GM23248 (cell line): ENCODE data around the gene ARMC7.

Experiments used
- EZH2 ChIP-seq: fragments of 200-600 bp; sonication (generic); IDR thresholded peaks from 2 replicates; pipeline ENCODE4 v1.6.1; 2018; ENCODE audit warnings: antibody characterized with exemption, mild to moderate bottlenecking; ENCODE audit not compliant: insufficient read depth, poor library complexity, severe bottlenecking
- EZH2phosphoT487 ChIP-seq: fragments of 200-600 bp; sonication (generic); IDR thresholded peaks from 2 replicates; pipeline ENCODE4 v1.6.1; 2018; ENCODE audit warnings: antibody characterized with exemption, moderate library complexity, mild to moderate bottlenecking, low read depth; ENCODE audit not compliant: insufficient read depth

- TF ChIP-seq EZH2: no peak
- no peak for TF ChIP-seq EZH2phosphoT487
Observed at GRCh38 chr17:75081611-75082540, 27.9 kb upstream of the ARMC7 start.
